Kidney tubule cell (primary cell): Measurements from ENCODE around the gene TRIM74.
A peak's percentile ranks its signal among the peaks of the same experiment; 100 is the strongest.
"Not testable (repeated sequence)": the region's sequence is repeated elsewhere in the genome, so short reads cannot be mapped to it uniquely, and the experiment has no call there.

Source experiments
- DNase-seq: peaks from one replicate; pipeline ENCODE4 v3.0.0-alpha.2; 2018; ENCODE audit warnings: low spot score

The TRIM74 gene

GRCh38 chr7:72968980-72969516, at the start of gene TRIM74:
Gene TRIM74, minus strand, starts transcription at chr7:72969466. Its CDS starts 3,309 bp downstream, at chr7:72966157.
- DNase-seq, result not testable (repeated sequence)

GRCh38 chr7:73006491-73006890, 37.2 kb upstream of the TRIM74 start:
- not testable (repeated sequence) for DNase-seq

GRCh38 chr7:73005693-73006447, 36.6 kb upstream of the TRIM74 start:
- not testable (repeated sequence) for DNase-seq

- DNase-seq, result not testable (repeated sequence)
Measured at GRCh38 chr7:73005356-73005692, 36.1 kb upstream of the TRIM74 start.

- DNase-seq, result not testable (repeated sequence)
Measured at GRCh38 chr7:72997887-72998468, 28.7 kb upstream of the TRIM74 start.

GRCh38 chr7:72997447-72997846, 28.2 kb upstream of the TRIM74 start:
- not testable (repeated sequence) for DNase-seq

GRCh38 chr7:72995484-72995883, 26.2 kb upstream of the TRIM74 start:
- DNase-seq, result not testable (repeated sequence)

GRCh38 chr7:72990146-72990913, 21.1 kb upstream of the TRIM74 start:
- DNase-seq, result not testable (repeated sequence)

GRCh38 chr7:72982084-72982483, 12.8 kb upstream of the TRIM74 start:
- DNase-seq, result not testable (repeated sequence)

- not testable (repeated sequence) for DNase-seq
Measured at GRCh38 chr7:72980382-72980781, 11.1 kb upstream of the TRIM74 start.

GRCh38 chr7:72976434-72976833, 7.2 kb upstream of the TRIM74 start:
- DNase-seq, result not testable (repeated sequence)

GRCh38 chr7:72975656-72976286, 6.5 kb upstream of the TRIM74 start:
- not testable (repeated sequence) for DNase-seq

- not testable (repeated sequence) for DNase-seq
Measured at GRCh38 chr7:72974781-72975180, 5.5 kb upstream of the TRIM74 start.

- DNase-seq, result not testable (repeated sequence)
Measured at GRCh38 chr7:72971505-72971904, 2.2 kb upstream of the TRIM74 start.

GRCh38 chr7:72969688-72970087, 422 bp upstream of the TRIM74 start:
- DNase-seq, result not testable (repeated sequence)

GRCh38 chr7:72966892-72967291, 2.4 kb downstream of the TRIM74 start:
- peak; percentile 0 for DNase-seq

- not testable (repeated sequence) for DNase-seq
Measured at GRCh38 chr7:72965186-72965975, 3.9 kb downstream of the TRIM74 start.

- DNase-seq, result not testable (repeated sequence)
Measured at GRCh38 chr7:72963056-72963455, 6.2 kb downstream of the TRIM74 start.

- DNase-seq, result not testable (repeated sequence)
Measured at GRCh38 chr7:72961346-72961650, 8.0 kb downstream of the TRIM74 start.

GRCh38 chr7:72960626-72961345, 8.5 kb downstream of the TRIM74 start:
- not testable (repeated sequence) for DNase-seq

- not testable (repeated sequence) for DNase-seq
Measured at GRCh38 chr7:72960029-72960428, 9.2 kb downstream of the TRIM74 start.
